HepG2 (cell line): ENCODE measurements around the gene CARMIL3. TPM values are rescaled to one million over a fixed set of nuclear protein-coding genes. Genes with fewer than 3 reads are reported as not detected.

Experiments
- ARID2 ChIP-seq: sonication (generic); formaldehyde crosslinking; IDR thresholded peaks from 2 replicates; pipeline ENCODE4 v1.8.1; 2022; ENCODE audit warnings: mild to moderate bottlenecking, missing genetic modification reagents, borderline replicate concordance
- ATF3 ChIP-seq: sonication (generic); formaldehyde crosslinking; IDR thresholded peaks from 2 replicates; pipeline ENCODE4 v1.4.0; 2020; ENCODE audit warnings: missing genetic modification reagents
- BCL6 ChIP-seq: IDR thresholded peaks from 2 replicates; pipeline ENCODE4 v1.6.1; 2016; ENCODE audit warnings: missing genetic modification reagents, missing compliant biosample characterization
- DPF2 ChIP-seq: sonication (generic); formaldehyde crosslinking; IDR thresholded peaks from 2 replicates; pipeline ENCODE4 v1.4.0; 2020; ENCODE audit warnings: mild to moderate bottlenecking, low read depth, missing genetic modification reagents, borderline replicate concordance
- FIP1L1 ChIP-seq: fragments of 200-400 bp; formaldehyde crosslinking; IDR thresholded peaks from 2 replicates; pipeline ENCODE4 v1.6.1; 2018; ENCODE audit warnings: low read depth, mild to moderate bottlenecking, low read length, moderate library complexity, borderline replicate concordance; ENCODE audit not compliant: insufficient read depth
- FOXP4 ChIP-seq: sonication (generic); formaldehyde crosslinking; IDR thresholded peaks from 2 replicates; pipeline ENCODE4 v1.4.0; 2020; ENCODE audit warnings: missing genetic modification reagents
- GTF3A ChIP-seq: sonication (generic); formaldehyde crosslinking; conservative IDR thresholded peaks from 2 replicates; pipeline ENCODE4 v1.4.0; 2020; ENCODE audit warnings: mild to moderate bottlenecking, missing genetic modification reagents
- HNF4A ChIP-seq: sonication (generic); formaldehyde crosslinking; IDR thresholded peaks from 2 replicates; pipeline ENCODE4 v1.4.0; 2020; ENCODE audit warnings: missing genetic modification reagents
- JUN ChIP-seq: sonication (generic); formaldehyde crosslinking; IDR thresholded peaks from 2 replicates; pipeline ENCODE4 v1.4.0; 2020; ENCODE audit warnings: mild to moderate bottlenecking, missing genetic modification reagents
- KLF9 ChIP-seq: IDR thresholded peaks from 2 replicates; pipeline ENCODE4 v1.6.1; 2016; ENCODE audit warnings: low read depth
- NAIF1 ChIP-seq: sonication (generic); formaldehyde crosslinking; IDR thresholded peaks from 2 replicates; pipeline ENCODE4 v1.5.0; 2020; ENCODE audit warnings: mild to moderate bottlenecking, missing genetic modification reagents, borderline replicate concordance
- NFIC ChIP-seq: IDR thresholded peaks from 2 replicates; pipeline ENCODE4 v1.6.1; 2012; ENCODE audit warnings: mild to moderate bottlenecking, low read length, inconsistent platforms
- PHF21A ChIP-seq: sonication (generic); formaldehyde crosslinking; IDR thresholded peaks from 2 replicates; pipeline ENCODE4 v1.5.0; 2020; ENCODE audit warnings: mild to moderate bottlenecking, missing genetic modification reagents
- PRDM4 ChIP-seq: sonication (generic); formaldehyde crosslinking; IDR thresholded peaks from 2 replicates; pipeline ENCODE4 v1.9.0; 2021; ENCODE audit warnings: missing genetic modification reagents, borderline replicate concordance
- RAD51 ChIP-seq: fragments of 450-650 bp; IDR thresholded peaks from 2 replicates; pipeline ENCODE4 v1.6.1; 2016; ENCODE audit warnings: borderline replicate concordance
- RBM22 ChIP-seq: fragments of 200-400 bp; formaldehyde crosslinking; optimal IDR thresholded peaks from 2 replicates; pipeline ENCODE3; 2017; ENCODE audit warnings: mild to moderate bottlenecking, low read length, moderate library complexity
- SAP130 ChIP-seq: IDR thresholded peaks from 2 replicates; pipeline ENCODE4 v1.6.1; 2016; ENCODE audit warnings: low read depth
- SOX13 ChIP-seq, 3 experiments: fragments of 450-650 bp in 1 of 3; sonication (generic) in 1 of 3; formaldehyde crosslinking in 1 of 3; IDR thresholded peaks in 2 of 3; conservative IDR thresholded peaks in 1 of 3; 2 replicates each; pipeline versions ENCODE4 v1.5.0 to v1.6.1; 2016 to 2020; ENCODE audit warnings: antibody characterized with exemption in 1 of 3, mild to moderate bottlenecking in 1 of 3, missing compliant biosample characterization in 1 of 3, missing genetic modification reagents in 1 of 3, moderate library complexity in 1 of 3
- STAT5B ChIP-seq: sonication (generic); formaldehyde crosslinking; IDR thresholded peaks from 2 replicates; pipeline ENCODE4 v1.4.0; 2020; ENCODE audit warnings: missing genetic modification reagents
- SUZ12 ChIP-seq: fragments of 150-350 bp; IDR thresholded peaks from 2 replicates; pipeline ENCODE4 v1.6.1; 2014; ENCODE audit warnings: low read depth, low read length
- ZNF121 ChIP-seq: sonication (generic); formaldehyde crosslinking; IDR thresholded peaks from 2 replicates; pipeline ENCODE4 v1.5.0; 2020; ENCODE audit warnings: mild to moderate bottlenecking, missing genetic modification reagents
- ZNF224 ChIP-seq: sonication (generic); formaldehyde crosslinking; IDR thresholded peaks from 2 replicates; pipeline ENCODE4 v1.5.0; 2020; ENCODE audit warnings: mild to moderate bottlenecking, missing genetic modification reagents
- ZNF597 ChIP-seq: sonication (generic); formaldehyde crosslinking; IDR thresholded peaks from 2 replicates; pipeline ENCODE4 v1.5.0; 2020; ENCODE audit warnings: missing genetic modification reagents
- ZNF598 ChIP-seq: sonication (generic); formaldehyde crosslinking; IDR thresholded peaks from 2 replicates; pipeline ENCODE4 v1.5.1; 2020; ENCODE audit warnings: mild to moderate bottlenecking, missing genetic modification reagents, borderline replicate concordance
- ZNF772 ChIP-seq: sonication (generic); formaldehyde crosslinking; IDR thresholded peaks from 2 replicates; pipeline ENCODE4 v1.5.0; 2020; ENCODE audit warnings: mild to moderate bottlenecking, missing genetic modification reagents
- polyA plus RNA-seq, 8 experiments: library from polyadenylated mRNA; depleted of rRNA in 3 of 8; stranded (reverse) in 7 of 8; unstranded in 1 of 8; fragments of >200 nt; fragmentation: Illumina TruSeq in 4 of 8; extraction: Trizol in 4 of 8; gene quantifications; 2 replicates each; pipeline versions ENCODE4 v1.2.1 to v1.2.3, GENCODE V29; 2011 to 2016; ENCODE audit warnings: low read depth in 4 of 8, missing spikeins in 1 of 8, mixed read lengths in 1 of 8; ENCODE audit not compliant: insufficient read depth in 1 of 8
- total RNA-seq, 5 experiments: library from RNA; depleted of rRNA; stranded (reverse); fragments of >200 nt; fragmentation: Illumina TruSeq; extraction: Trizol; gene quantifications; 2 replicates each; pipeline ENCODE4 v1.2.3, GENCODE V29; 2016; ENCODE audit warnings: low read depth in 1 of 5

The CARMIL3 gene
- total and polyA plus RNA-seq, 2 of the 13 experiments (the other 11 are each of a cell fraction or from before 2014, with no cell fraction given), result 0.27 to 0.55 TPM

- TF ChIP-seq SUZ12 (no peak), KLF9 (CRISPR knock-in tag) (peak; percentile 98; the same call in 1 of the 2 replicates), ZNF597 (CRISPR knock-in tag) (no peak), ARID2 (CRISPR knock-in tag) (peak; percentile 90; the same call in 1 of the 2 replicates), PHF21A (CRISPR knock-in tag) (no peak), SOX13 (IDR thresholded peaks at IDR 0.05) (peak; percentile 74), SOX13 (CRISPR knock-in tag; conservative IDR thresholded peaks at IDR 0.05 in 1 of 2, IDR thresholded peaks at IDR 0.05 in 1 of 2) (peak; percentile 82 to 96), GTF3A (CRISPR knock-in tag) (peak; percentile 97), ATF3 (CRISPR knock-in tag) (peak; percentile 44), ZNF598 (CRISPR knock-in tag) (peak; percentile 99), NAIF1 (CRISPR knock-in tag) (no peak), ZNF121 (CRISPR knock-in tag) (no peak), SAP130 (CRISPR knock-in tag) (peak; percentile 100), RBM22 (peak; percentile 98), RAD51 (peak; percentile 99), NFIC (no peak), FIP1L1 (peak; percentile 98), JUN (peak; percentile 85), ZNF224 (no peak), PRDM4 (CRISPR knock-in tag) (peak; percentile 94; the same call in 1 of the 2 replicates), DPF2 (CRISPR knock-in tag) (0 out of 2 replicates have a peak, but pooled peaks have one; percentile 35), FOXP4 (CRISPR knock-in tag) (peak; percentile 95), BCL6 (CRISPR knock-in tag) (peak; percentile 99), STAT5B (CRISPR knock-in tag) (peak; percentile 91), ZNF772 (CRISPR knock-in tag) (peak; percentile 99), HNF4A (CRISPR knock-in tag) (peak; percentile 98)
Measured at GRCh38 chr14:24095271-24096068, 43.7 kb downstream of the CARMIL3 start (continued).
